Fibroblast of lung (primary cell): ENCODE measurements around the gene NMT1. TPM values are rescaled to one million over a fixed set of nuclear protein-coding genes. Genes with fewer than 3 reads are reported as not detected.
A peak's percentile ranks its signal among the peaks of the same experiment; 100 is the strongest.

Experiments used
- DNase-seq, 2 donors: peaks; one replicate each; pipeline versions ENCODE4 v3.0.0 to v3.0.0-alpha.2; 2010; ENCODE audit warnings: low read depth in 2 of 2
- H2AFZ ChIP-seq: 2 replicates; pipeline ENCODE4 v1.5.1; 2012; ENCODE audit warnings: low read length, control low read depth, inconsistent platforms
- H3K27ac ChIP-seq: 2 replicates; pipeline ENCODE4 v1.5.1; 2011; ENCODE audit warnings: low read length, control low read depth; ENCODE audit not compliant: insufficient read depth
- H3K27me3 ChIP-seq: 2 replicates; pipeline ENCODE4 v1.5.1; 2011; ENCODE audit warnings: mild to moderate bottlenecking, low read length; ENCODE audit not compliant: control insufficient read depth, insufficient read depth
- H3K36me3 ChIP-seq: 2 replicates; pipeline ENCODE4 v1.5.1; 2011; ENCODE audit warnings: low read length; ENCODE audit not compliant: control insufficient read depth, insufficient read depth
- H3K4me1 ChIP-seq: 2 replicates; pipeline ENCODE4 v1.5.1; 2011; ENCODE audit warnings: low read length; ENCODE audit not compliant: control insufficient read depth, insufficient read depth; ENCODE audit errors: extremely low read depth
- H3K4me2 ChIP-seq: 2 replicates; pipeline ENCODE4 v1.5.1; 2011; ENCODE audit warnings: low read length, control low read depth; ENCODE audit not compliant: insufficient read depth; ENCODE audit errors: extremely low read depth
- H3K4me3 ChIP-seq, 4 experiments: fragments of 200-600 bp in 1 of 4; sonication (generic) in 1 of 4; replicated peaks in 1 of 4; 2 replicates each; pipeline ENCODE4 v1.5.1; 2011 to 2016; ENCODE audit warnings: low read length in 4 of 4, low read depth in 3 of 4, mild to moderate bottlenecking in 3 of 4, control low read depth in 2 of 4, inconsistent platforms in 1 of 4, mixed read lengths in 1 of 4; ENCODE audit not compliant: insufficient read depth in 1 of 4; ENCODE audit errors: control extremely low read depth in 1 of 4
- H3K79me2 ChIP-seq: 2 replicates; pipeline ENCODE4 v1.5.1; 2012; ENCODE audit warnings: mild to moderate bottlenecking, low read length, inconsistent platforms; ENCODE audit not compliant: control insufficient read depth, insufficient read depth
- H3K9ac ChIP-seq: 2 replicates; pipeline ENCODE4 v1.5.1; 2011; ENCODE audit warnings: mild to moderate bottlenecking, low read length, control low read depth; ENCODE audit not compliant: insufficient read depth
- H3K9me3 ChIP-seq: 2 replicates; pipeline ENCODE4 v1.5.1; 2012; ENCODE audit warnings: low read depth, low read length; ENCODE audit not compliant: control insufficient read depth, insufficient read depth
- H4K20me1 ChIP-seq: 2 replicates; pipeline ENCODE4 v1.5.1; 2011; ENCODE audit warnings: low read length; ENCODE audit not compliant: control insufficient read depth, insufficient read depth; ENCODE audit errors: extremely low read depth
- EZH2 ChIP-seq: IDR thresholded peaks from 2 replicates; pipeline ENCODE4 v1.5.1; 2012; ENCODE audit warnings: low read length, control low read depth, mild to moderate bottlenecking; ENCODE audit errors: missing control alignments
- polyA plus RNA-seq, 2 donors: library from polyadenylated mRNA; depleted of rRNA in 1 of 2; stranded (reverse) in 1 of 2; unstranded in 1 of 2; fragments of >200 nt; gene quantifications; 2 replicates each; pipeline ENCODE4 v1.2.1, GENCODE V29; 2011 to 2012; ENCODE audit warnings: missing spikeins in 1 of 2
- total RNA-seq: library from RNA; depleted of rRNA; stranded (reverse); fragments of >200 nt; gene quantifications from 2 replicates; pipeline ENCODE4 v1.2.1, GENCODE V29; 2014
- TF ChIP-seq, protein P1 (sequence below), 2 donors: IDR thresholded peaks in 1 of 2; conservative IDR thresholded peaks in 1 of 2; 1 replicate in 1 of 2; 2 replicates in 1 of 2; pipeline ENCODE4 v1.5.1; 2011 to 2012; ENCODE audit warnings: low read length in 2 of 2, control low read depth in 1 of 2, inconsistent platforms in 1 of 2, low read depth in 1 of 2, mild to moderate bottlenecking in 1 of 2

NMT1 gene
- total and polyA plus RNA-seq, 2 donors (not counting 1 experiment from before 2014, with no cell fraction given) = 46.2 to 124 TPM

DNA sequence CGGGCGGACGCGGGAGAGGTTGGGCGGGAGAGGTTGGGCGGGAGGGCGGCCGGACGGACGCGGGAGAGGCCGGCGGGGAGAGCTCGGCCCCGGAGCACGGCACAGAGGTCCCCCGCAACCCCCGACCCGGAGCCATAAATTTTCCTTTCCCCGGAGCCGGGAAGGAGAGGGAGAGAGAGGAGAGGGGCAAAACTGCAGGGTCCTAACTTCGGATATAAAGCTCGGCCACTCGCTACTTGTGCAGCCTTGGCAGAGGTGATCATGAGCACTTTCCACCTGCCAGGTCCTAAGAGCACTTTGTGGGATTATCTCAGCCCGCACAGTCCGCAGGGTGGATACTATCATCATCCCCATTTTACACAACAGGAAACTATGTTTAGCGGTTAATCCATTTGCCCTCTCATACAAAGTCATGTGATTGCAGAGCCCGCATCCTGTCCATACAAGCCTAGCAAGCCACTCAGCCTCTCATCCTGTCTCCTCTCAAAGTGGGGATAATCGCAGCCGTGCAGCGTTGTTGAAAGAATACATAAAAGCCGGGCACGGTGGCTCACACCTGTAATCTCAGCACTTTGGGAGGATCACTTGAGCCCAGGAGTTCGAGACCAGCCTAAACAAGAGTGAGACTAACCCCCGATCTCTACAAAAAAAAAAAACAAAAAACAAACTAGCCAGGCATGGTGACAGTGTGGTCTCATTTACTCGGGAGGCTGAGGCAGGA lies 8.9 kb upstream of the NMT1 start:
- Histone ChIP-seq H4K20me1 (no peaks in the 10 kb centered on the region), H3K4me1 (peaks cover 6% of the 10 kb centered on the region), H3K4me2 (peak overlapping the region; percentile 100), H3K79me2 (peaks cover 20% of the 10 kb centered on the region), H2AFZ (peak overlapping the region; percentile 81), H3K36me3 (no peaks in the 10 kb centered on the region), H3K27ac (peak overlapping the region; percentile 77), H3K9ac (peak overlapping the region; percentile 55), H3K27me3 (no peaks in the 10 kb centered on the region), H3K9me3 (no peaks in the 10 kb centered on the region), H3K4me3 (peak overlapping the region; percentile 65 to 83 (median 66))
- TF ChIP-seq EZH2 = no peak
- TF ChIP-seq, protein P1, sequence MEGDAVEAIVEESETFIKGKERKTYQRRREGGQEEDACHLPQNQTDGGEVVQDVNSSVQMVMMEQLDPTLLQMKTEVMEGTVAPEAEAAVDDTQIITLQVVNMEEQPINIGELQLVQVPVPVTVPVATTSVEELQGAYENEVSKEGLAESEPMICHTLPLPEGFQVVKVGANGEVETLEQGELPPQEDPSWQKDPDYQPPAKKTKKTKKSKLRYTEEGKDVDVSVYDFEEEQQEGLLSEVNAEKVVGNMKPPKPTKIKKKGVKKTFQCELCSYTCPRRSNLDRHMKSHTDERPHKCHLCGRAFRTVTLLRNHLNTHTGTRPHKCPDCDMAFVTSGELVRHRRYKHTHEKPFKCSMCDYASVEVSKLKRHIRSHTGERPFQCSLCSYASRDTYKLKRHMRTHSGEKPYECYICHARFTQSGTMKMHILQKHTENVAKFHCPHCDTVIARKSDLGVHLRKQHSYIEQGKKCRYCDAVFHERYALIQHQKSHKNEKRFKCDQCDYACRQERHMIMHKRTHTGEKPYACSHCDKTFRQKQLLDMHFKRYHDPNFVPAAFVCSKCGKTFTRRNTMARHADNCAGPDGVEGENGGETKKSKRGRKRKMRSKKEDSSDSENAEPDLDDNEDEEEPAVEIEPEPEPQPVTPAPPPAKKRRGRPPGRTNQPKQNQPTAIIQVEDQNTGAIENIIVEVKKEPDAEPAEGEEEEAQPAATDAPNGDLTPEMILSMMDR (conservative IDR thresholded peaks at IDR 0.05 in 1 of 2, IDR thresholded peaks at IDR 0.05 in 1 of 2; ENCODE audit: low read depth in 1 of 2, low read length in 2 of 2) = no peak
- peak; percentile 20 to 42 for DNase-seq

DNA sequence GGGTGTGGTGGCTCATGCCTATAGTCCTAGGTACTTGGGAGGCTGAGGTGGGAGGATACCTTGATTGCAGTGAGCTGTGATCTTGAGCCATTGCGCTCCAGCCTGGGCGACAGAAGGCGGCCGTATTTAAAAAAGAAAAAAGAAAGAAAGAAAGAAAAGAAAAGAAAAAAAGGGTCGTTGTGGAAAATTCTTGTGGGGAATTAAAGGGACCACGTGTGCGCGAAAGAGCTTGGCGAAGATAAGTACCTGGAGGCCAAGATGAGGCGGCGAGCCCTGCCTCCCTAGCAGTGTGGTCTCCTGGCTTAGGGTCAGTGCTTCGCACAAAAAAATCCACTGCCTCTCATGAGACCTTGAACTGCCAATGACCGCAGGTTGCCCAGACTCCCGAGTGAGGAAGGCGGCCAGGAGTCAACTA lies 728 bp upstream of the NMT1 start:
- no peaks in the 10 kb centered on the region for H3K9me3 ChIP-seq
- H3K27ac ChIP-seq = peak overlapping the region; percentile 97
- H3K27me3 ChIP-seq = no peaks in the 10 kb centered on the region
- peak overlapping the region; percentile 73 for H3K9ac ChIP-seq
- H3K4me3 ChIP-seq = peak overlapping the region; percentile 69 to 98 (median 84)
- H4K20me1 ChIP-seq = no peaks in the 10 kb centered on the region
- peak overlapping the region; percentile 84 for H2AFZ ChIP-seq
- TF ChIP-seq, protein P1 (conservative IDR thresholded peaks at IDR 0.05 in 1 of 2, IDR thresholded peaks at IDR 0.05 in 1 of 2; ENCODE audit: low read depth in 1 of 2, low read length in 2 of 2) = no peak
- TF ChIP-seq EZH2 = no peak
- no peaks in the 10 kb centered on the region for H3K36me3 ChIP-seq
- peaks cover 11% of the 10 kb centered on the region for H3K4me1 ChIP-seq
- DNase-seq = no peak
- peak overlapping the region; percentile 88 for H3K4me2 ChIP-seq
- H3K79me2 ChIP-seq = peaks cover 50% of the 10 kb centered on the region

DNA sequence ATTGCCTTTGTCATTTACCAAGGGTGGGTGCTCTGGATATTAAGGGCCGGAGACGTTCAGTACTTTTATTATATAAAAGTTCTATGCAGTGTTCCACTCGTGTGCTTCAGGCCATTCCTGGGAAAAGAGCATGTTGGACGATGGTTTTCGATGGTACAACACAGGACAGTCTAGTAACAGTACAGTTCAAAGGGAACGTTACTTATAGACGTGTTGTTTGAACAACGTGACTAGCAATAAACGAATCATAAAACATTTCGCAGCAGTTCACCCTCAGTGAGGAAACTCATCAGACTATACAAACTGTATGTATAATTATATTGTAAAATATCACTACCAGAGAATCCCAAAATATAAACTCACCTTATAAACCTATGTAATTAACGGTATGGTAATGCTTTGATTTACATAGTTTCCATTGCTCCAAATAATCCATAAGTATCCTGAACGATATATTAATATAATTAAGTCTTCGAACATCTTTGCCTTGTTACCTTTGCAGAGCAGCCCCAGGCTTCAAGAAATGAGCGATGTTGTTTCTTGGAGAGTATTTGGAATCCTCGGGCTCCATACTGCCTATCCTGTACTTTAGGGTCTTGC lies 589 bp downstream of the NMT1 start:
- Histone ChIP-seq H3K36me3 (no peaks in the 10 kb centered on the region), H4K20me1 (no peaks in the 10 kb centered on the region), H3K27ac (peak overlapping the region; percentile 97), H3K4me1 (peaks cover 11% of the 10 kb centered on the region), H3K4me3 (peak overlapping the region; percentile 69 to 98 (median 80)), H3K9ac (peak overlapping the region; percentile 91), H2AFZ (no peak overlapping the region), H3K79me2 (peaks cover 63% of the 10 kb centered on the region), H3K4me2 (peak overlapping the region; percentile 96), H3K9me3 (no peaks in the 10 kb centered on the region), H3K27me3 (no peaks in the 10 kb centered on the region)
- DNase-seq = no peak
- TF ChIP-seq EZH2 = no peak
- TF ChIP-seq, protein P1 (conservative IDR thresholded peaks at IDR 0.05 in 1 of 2, IDR thresholded peaks at IDR 0.05 in 1 of 2; ENCODE audit: low read depth in 1 of 2, low read length in 2 of 2) = no peak
